Right kidney (tissue), 1 donor: ENCODE measurements around the gene CMC2.

Experiments used
- DNase-seq: peaks from one replicate; pipeline ENCODE4 v3.0.0-alpha.2; 2016

Gene CMC2

DNA sequence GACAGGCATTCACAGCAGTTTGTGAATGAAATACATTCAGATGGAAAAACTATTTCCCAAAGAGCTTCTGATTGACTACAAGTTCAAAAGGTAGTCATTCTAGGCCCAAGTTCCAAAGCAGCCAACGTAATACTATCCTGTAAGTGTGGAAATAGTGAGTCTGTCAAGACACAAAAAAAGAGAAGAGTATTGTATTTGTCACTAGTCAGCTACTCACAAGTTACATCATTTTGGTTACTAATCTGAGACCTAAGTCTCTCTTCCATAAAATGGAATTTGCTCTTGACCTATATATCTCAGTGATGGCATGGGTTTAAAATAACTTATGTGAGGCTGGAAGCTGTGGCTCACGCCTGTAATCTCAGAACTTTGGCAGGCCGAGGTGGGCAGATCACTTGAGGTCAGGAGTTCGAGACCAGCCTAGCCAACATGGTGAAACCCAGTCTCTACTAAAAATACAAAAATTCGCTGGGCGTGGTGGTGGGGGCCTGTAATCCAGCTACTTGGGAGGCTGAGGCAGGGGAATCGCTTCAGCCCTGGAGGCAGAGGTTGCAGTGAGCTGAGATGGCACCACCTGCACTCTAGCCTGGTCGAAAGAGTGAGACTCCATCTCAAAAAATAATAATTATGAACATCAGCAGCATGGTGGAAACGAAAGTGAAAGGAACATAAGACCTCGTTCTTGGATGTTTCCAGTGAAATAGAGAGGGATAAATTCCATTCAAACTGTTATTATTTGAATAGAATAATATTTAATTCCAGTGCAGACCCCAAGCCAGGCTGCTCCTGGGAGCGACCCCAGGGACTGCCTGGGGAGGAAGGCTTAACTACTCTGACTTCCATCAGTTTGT lies 2.9 kb downstream of the CMC2 start:
- no peak for DNase-seq

DNA sequence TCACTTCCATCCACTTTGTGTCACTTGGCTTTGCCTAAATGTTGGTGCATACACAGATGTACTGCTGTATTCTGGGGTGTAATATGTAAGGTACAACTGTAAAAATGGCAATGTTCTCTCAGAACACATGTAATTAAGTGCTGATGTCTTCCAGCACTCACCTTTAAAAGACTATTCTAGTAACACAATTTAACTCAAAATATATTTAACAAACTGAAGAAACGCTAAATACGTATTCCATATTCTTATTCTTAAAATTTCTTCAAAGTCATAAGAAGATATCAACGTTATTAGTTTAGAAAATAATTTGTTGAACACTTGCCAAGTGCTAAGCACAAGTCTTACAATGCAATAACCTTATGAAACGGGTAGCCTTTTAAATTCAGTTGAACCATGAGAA lies 3.6 kb downstream of the CMC2 start:
- DNase-seq = no peak

DNA sequence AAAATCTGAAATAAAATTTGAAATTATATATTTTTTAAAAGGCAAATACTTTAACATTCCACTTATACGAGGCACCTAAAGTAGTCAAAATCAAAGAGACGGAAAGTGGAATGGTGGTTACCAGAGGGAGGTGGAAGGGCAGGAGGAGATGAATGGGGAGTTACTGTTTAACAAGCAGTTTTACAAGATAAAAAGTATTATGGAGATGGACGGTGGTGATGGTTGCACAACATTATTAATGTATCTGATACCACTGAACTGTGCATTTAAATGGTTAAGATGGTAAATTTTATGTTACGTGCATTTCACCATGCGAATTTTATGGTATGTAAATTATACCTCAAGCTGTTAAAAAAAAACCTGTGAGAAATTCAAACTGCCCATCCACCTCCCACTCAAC lies 5.4 kb downstream of the CMC2 start:
- DNase-seq = no peak

DNA sequence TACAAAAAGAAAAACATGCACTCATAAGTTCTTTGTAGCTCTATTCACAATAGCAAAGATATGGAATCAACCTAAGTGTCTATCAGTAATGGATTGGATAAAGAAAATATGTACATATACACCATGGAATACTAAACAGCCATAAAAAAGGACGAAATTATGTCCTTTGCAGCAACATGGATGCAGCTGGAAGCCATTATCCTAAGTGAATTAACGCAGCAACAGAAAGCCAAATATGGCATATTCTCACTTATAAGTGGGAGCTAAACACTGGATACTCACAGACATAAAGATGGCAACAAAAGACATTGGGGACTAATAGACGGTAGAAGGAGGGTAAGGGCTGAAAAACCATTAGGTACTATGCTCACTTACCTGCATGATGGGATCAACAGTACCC lies 5.8 kb downstream of the CMC2 start:
- DNase-seq = no peak

DNA sequence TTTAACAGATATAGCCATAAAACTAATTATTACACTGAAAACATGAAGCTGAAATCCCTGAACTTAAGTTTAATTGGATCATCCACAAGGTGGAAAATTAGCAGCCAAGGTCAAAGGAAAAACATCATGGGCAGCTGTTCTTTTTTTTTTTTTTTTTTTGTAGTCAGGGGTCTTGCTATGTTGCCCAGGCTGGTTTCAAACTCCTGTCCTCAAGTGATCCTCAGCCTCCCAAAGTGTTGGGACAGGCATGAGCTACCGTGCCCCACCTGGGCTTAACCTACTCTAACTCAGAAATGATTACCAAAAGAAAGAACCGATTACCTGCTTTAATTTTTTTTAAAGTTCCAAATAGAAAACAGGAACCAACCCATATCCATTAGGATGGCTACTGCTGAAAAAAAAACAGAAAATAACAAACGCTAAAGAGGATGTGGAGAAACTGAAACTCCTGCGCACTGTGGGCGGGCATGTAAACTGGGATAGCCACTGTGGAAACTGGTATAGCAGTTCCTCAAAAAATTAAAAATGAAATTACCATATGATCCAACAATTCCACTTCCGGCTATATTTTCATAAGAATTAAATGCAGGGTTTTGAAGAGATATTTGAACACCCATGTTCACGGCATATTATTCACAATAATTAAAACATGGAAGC lies 8.6 kb downstream of the CMC2 start:
- DNase-seq = no peak

DNA sequence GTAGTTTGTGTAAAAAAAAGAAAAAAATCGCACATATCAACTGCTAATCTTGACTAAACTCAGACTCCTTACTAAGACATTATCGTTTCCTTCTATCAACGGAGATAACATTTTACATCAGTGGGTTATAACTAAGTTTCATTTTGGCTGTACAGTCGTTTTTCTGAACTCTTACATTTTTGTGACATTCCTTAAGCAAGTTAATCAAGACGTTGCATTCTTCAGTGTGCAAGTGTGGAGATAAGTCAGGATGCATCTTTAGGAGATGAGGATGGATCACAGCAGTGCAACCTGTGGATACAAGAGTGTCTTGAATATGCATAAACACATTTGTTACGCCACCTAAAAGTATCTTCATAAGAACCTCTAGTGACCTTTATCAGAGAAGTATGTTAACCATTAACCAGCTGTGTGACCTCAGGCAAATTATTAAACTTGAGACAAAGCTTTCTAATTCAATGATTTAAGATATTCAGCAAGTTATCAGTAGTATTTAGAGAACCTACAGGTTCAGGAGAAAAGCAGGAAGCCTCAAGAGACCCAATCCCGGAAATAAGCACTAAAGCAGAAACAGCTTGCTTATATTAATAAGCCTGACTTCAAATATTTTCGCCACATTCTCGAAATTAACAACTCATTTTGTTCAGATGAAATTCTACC lies 9.4 kb downstream of the CMC2 start:
- peak; percentile 13 for DNase-seq

DNA sequence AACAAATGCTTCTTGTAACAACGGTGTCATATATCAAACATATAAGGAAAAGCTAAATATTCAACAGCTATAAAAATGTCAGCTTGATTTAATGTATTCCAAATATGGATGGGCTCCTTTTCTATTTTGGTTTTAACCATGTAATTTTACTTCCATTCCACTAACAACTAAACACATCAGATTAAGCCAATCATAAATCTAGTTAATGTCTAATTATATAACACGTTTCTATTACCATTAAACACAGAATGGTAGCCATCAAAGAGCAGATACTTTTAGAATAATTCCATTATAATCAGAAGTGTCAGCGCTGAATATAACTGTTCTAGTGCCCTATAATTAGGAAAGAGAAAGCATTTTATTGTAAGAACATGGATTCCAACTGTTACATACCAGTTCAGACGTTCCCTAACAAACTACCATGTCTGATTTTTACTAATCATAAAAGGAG lies 10.0 kb downstream of the CMC2 start:
- DNase-seq = peak; percentile 25

DNA sequence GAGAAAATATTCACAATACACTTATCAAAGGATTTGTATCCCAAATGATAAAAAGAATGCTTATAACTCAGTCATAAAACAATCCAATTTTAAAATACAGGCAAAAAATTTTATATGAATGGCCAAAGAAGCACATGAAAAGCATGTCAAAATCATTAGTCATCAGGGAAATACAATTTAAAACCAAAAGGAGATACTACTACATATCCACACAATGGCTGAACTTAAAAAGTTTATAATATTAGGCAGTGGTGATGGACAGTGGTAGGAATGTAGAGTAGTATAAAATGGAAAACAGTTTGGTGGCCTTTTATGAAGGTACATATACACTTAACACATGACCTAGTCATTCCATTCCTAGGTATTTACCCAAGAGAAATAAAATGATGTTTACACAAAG lies 12.2 kb downstream of the CMC2 start:
- DNase-seq = no peak

DNA sequence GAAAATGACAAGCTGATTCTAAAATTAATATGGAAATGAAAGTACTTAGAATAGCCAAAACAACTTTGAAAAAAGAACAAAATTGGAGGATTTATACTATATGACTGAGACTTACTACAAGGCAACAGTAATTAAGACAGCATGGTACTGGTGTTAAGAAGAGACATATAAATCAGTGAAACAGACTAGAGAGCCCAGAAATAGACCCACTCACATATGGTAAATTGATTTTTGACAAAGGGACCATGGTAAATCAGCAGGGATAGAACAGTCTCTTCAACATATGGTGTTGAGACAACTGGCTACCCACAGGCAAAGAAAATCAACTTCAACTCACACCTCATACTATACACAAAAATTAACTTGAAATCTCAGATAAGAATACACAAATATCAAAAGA lies 12.9 kb downstream of the CMC2 start:
- no peak for DNase-seq

DNA sequence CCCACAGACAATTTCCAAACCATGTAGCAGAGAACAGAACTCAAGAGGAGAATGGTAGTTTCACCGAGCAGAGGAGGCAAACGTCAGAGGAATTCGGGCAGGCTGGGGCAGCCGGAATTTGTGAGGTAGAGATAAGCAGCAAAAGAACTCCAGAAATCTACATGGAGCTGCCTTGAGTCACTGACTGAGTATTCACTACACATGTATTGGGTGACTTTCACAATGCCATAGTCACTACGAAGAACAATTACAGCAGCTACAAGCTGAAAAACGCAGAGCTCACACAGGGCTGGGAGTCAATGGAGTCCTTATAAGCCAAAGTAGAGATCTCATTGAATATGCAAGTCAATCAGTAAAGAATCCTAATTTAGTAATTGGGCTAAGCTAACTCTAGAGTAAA lies 13.4 kb downstream of the CMC2 start:
- no peak for DNase-seq

DNA sequence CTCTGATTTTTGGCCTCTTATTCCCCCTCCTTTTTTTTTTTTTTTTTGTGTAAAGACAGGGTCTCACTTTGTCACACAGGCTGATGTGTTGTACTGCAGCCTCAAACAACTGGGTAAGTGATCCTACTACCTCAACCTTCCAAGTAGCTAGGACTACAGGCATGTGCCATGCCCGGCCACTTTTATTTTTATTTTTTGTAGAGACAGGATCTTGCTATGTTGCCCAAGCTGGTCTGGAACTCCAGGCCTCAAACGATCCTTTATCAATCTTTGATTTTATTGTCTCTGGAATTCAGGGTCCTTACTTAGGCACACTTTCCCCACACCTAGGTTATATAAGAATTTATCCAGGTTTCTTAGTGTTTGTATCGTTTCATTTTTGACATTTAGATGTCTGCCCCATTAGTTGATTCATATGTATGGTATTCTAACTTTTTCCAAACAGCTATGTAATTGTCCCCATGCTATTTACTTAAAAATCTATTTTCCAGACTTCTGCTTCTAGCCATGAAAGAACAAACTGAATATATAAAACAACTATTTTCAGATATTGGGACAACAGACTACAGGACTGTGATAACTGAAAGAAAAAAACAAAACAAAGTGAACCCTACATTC lies 13.9 kb downstream of the CMC2 start:
- no peak for DNase-seq

DNA sequence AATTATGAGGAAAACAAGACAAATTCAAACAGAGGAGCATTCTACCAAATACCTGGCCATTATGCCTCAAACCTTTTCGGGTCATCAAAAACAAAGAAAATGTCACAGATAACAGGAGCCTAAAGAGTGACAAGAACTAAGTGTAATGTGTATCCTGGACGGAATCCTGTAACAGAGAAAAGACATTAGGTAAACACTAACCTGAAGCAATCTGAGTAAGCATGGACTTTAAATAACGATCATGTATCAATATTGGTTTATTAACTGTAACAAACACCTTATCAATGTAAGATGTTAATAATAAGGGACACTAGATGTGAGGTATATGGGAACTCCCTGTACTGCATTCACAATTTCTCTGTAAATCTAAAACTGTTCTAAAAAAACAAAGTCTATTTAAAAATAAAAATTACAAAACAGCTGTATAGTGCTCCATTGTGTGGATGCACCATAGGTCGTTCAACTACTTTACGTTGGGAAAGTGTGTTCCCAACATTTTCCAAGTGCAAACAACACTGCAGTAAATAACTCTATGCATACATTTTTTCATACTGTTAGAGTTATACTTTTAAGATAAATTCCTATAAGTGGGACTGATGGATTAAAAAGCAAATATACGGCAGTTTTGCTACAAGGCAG lies 14.8 kb downstream of the CMC2 start:
- DNase-seq = no peak

DNA sequence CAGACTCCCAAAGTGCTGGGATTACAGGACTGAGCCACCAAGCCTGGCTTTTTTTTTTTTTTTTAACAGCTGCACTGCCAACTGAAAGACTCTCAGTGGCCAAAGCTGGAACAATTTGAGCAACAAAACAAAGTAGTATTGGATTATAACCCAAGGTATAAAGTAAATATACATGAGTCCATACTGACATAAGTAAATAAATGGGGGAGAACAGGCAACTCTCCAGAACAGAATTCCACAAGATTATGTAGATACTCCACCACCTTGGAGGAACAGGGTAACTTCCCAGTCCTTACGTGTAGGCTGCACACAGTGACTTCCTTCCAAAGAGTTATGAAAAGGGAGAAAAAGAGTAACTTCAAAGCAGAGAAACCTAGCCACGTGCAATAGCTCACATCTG lies 15.7 kb downstream of the CMC2 start:
- DNase-seq = no peak

DNA sequence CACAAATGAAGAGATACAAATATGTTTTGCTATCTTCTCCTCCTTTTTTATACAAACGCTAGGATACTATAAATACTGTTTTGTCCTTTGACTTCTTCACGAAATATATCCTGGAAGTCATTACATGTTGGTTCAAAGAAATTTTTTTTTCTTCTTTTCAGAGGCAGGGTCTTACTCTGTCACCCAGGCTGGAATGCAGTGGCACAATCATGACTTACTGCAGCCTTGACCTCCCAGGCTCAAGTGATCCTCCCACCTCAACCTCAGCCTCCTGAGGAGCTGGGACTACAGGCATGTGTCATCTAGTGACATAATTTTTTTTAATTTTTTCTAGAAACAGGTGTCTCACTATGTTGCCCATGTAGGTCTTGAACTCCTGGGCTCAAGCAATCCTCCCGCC lies 16.1 kb downstream of the CMC2 start:
- DNase-seq = no peak

DNA sequence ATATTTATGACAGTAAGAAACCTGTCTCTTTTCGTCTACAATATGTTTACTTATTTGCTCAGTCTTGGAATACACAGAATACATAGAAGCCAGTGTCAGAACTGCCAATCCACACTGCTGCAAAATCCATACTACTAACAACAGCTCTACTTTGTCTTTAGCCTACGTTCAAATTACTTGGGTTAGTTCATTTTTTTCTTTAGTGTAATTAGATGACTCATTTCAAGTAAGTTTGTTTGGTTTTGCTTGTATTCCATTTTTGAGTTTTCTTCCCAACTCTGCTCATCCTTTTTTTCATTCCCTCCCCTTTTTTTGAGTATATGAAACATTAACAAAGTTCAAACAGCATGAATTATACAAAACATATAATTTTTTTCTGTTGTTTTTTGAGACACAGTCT lies 16.9 kb downstream of the CMC2 start:
- no peak for DNase-seq

DNA sequence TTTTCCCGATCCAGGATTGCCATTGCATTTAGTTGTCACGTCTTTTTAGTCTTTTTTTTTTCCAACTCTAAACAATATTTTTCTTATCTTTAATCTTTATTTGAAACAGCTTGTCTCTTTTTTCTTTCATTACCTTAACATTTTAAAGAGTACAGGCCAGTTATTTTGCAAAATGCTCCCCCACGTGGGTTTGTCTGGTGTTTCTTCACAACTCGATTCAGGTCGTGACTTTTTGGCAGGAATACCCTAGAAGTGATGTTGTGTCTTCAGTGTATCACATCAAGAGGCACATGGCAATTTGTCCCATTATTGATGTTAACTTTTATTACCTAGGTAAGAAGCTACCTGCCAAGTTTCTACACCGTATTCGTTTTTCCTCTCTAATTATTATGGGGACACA lies 17.9 kb downstream of the CMC2 start:
- DNase-seq = no peak

DNA sequence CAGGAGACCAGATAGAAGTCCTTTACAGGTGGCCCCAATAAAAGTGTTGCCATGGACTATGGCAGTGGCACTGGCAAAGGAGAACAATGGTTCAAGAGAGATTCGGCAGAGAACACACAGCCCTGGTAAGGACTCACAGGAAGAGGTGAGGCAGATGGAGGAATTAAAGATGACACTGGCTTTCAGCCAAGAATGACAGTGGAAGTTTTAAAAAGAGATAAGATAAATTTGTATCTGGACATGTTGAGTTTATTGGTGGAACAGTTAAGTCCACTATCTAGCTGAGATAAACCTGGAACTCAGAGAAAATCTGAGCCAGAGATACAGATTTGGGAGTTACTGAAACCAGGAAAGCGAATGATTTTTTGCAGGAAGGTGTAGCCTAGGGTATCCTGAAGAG lies 20.1 kb downstream of the CMC2 start:
- no peak for DNase-seq

DNA sequence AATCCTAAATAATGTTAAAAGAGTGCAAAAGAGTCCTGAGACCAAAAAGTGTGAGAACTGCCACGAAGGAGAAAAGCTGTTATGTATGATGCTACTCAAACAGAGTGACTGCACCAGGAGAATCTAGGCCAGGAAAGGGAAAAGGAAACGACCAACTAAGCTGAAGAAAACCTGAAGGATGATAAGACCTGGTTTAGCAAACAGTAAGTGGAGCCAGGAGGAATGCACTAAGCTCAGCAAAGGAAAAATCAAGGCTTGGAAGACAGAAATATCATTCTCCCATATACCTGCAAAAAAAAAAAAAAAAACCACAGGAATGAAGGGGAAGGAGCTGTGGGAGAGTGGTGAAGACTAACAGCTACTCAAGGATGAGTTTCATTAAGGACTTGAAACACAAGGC lies 21.1 kb downstream of the CMC2 start:
- no peak for DNase-seq

DNA sequence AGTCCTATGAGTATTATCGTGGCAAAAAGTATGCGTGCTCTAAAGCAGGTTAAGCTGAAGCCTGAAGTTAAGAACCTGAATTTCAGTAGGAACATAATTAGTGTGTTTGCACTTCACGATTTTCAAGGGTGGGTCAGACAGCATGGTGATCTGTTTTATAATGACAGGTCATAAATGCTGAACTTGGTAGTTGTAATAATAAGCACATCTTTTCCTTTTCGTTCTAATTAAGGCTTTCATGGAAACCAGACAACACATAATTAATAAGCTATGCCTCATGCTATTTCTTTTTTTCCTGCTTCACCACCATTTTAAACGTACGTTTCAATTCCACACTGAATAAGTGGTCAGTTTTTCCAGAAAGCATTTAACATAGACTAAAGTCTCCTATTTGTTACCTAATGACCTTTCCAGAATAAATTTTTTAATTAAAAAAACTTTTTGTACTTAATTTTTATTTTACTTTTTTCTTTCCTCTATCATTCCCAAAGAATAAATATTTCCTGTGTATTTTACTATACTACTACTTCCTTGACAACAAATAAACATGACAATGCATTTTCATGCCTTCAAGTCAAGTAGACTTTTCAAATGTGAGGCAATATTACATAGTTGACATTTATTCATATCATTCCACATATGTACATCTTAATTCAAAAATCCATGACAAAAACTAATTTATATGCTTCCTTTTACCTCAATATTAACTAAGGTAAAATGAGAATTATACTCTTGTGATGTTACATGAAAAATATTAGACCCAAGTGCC lies 22.4 kb downstream of the CMC2 start:
- DNase-seq = no peak

DNA sequence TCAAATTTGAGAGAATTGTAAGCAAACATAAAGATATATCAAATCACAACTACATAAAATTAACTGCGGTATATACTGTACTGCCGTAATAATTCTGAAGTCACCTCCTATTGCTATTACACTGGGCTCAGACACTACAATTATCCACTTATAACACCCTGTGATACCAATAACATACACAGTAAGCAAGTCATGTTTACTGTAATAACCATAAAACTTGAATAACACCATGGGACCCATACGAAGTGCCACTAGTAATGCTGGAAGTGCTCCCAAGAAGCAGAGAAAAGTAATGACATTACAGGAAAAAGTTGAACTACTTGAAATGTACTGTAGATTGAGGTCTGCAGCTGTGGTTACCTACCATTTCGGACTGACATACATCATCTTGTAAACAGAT lies 24.0 kb downstream of the CMC2 start:
- DNase-seq = no peak

DNA sequence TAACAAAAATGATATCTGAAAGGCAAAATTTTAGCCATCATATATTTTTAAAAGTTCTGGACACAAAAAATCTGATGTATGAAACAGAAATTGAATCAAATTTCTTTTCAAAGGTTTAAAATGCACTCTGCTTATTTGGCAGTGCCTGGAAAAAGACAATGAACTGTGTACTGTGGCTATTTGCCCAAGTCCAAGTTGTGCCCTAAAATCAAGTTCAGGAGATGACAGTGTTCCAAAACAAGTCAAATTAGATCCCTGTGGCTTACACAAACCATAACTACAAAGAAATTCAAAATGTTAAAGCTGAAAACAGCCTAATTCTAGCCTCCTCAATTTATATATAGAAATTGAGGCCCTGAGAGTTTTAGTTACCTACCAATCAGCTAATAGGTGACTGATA lies 25.6 kb downstream of the CMC2 start:
- DNase-seq = no peak

DNA sequence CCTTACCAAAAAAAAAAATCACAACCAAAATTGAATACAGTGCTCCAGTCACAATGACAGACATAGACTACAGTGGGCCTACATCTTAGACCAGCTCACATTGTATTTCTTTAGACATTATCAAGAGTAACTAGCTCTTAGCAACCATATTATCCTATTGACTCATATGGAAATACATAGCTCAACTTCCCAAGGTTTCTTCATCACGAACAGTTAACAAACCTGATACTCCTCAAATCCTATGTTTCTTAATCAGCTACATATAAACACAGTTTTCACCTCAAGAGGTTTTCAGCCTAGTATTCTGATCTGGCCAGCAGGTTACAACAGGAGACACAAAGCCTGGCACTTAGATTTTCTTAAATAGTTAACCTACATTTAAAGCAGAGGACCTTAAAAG lies 29.7 kb downstream of the CMC2 start:
- no peak for DNase-seq
